ENCODE results near the gene CMSS1. TPM values are rescaled to one million over a fixed set of nuclear protein-coding genes. Genes with fewer than 3 reads are reported as not detected.

CMSS1 gene
- total RNA-seq, 4 donors from 2014 or later = 11.2 to 16.3 (median 14.1) TPM

- intact Hi-C loops (cut with DNase I) = no loop called here
- no peak for TF ChIP-seq EP300 (IDR thresholded peaks at IDR 0.05)
- no peak for TF ChIP-seq POLR2AphosphoS5 (IDR thresholded peaks at IDR 0.05)
- no peak for TF ChIP-seq CTCF (IDR thresholded peaks at IDR 0.05)
- no peak for TF ChIP-seq POLR2A (IDR thresholded peaks at IDR 0.05; ENCODE audit: low read depth)
- WGBS = 64% methylated on average over 1 of the region's 1 CpG
- H3K36me3 ChIP-seq = no peaks in the 10 kb centered on the region
- peak overlapping the region; percentile 50 to 62 (median 58) for H3K27ac ChIP-seq (replicated peaks in 1 of 4)
- no peak for DNase-seq (ENCODE audit: extremely low spot score)
- no peaks in the 10 kb centered on the region for H3K27me3 ChIP-seq
- H3K4me3 ChIP-seq = no peak overlapping the region
- H3K9me3 ChIP-seq = no peaks in the 10 kb centered on the region
- H3K4me1 ChIP-seq = peaks cover 35 to 54% (median 43%) of the 10 kb centered on the region in 4 donors
Observed at GRCh38 chr3:100073049-100073713, 255.5 kb downstream of the CMSS1 start.

GRCh38 chr3:100073714-100074307 lies 256.1 kb downstream of the CMSS1 start:
- no peak for TF ChIP-seq CTCF (IDR thresholded peaks at IDR 0.05)
- no peak for TF ChIP-seq POLR2A (IDR thresholded peaks at IDR 0.05; ENCODE audit: low read depth)
- TF ChIP-seq POLR2AphosphoS5 (IDR thresholded peaks at IDR 0.05) = no peak
- TF ChIP-seq EP300 (IDR thresholded peaks at IDR 0.05) = no peak
- intact Hi-C loops (cut with DNase I) = no loop called here
- Histone ChIP-seq H3K27ac (replicated peaks in 1 of 4) (peak overlapping the region; percentile 50 to 62 (median 58)), H3K4me1 (peaks cover 35 to 52% (median 41%) of the 10 kb centered on the region in 4 donors), H3K4me3 (no peak overlapping the region), H3K36me3 (no peaks in the 10 kb centered on the region), H3K9me3 (no peaks in the 10 kb centered on the region), H3K27me3 (no peaks in the 10 kb centered on the region)
- WGBS = 31% methylated on average over 10 of the region's 10 CpGs
- DNase-seq (ENCODE audit: extremely low spot score) = no peak

GRCh38 chr3:100075196-100075595 lies 257.5 kb downstream of the CMSS1 start:
- H3K4me1 ChIP-seq = peaks cover 28 to 42% (median 32%) of the 10 kb centered on the region in 4 donors
- intact Hi-C loops (cut with DNase I) = no loop called here
- H3K36me3 ChIP-seq = no peaks in the 10 kb centered on the region
- TF ChIP-seq POLR2A (IDR thresholded peaks at IDR 0.05; ENCODE audit: low read depth) (no peak), POLR2AphosphoS5 (IDR thresholded peaks at IDR 0.05) (no peak), EP300 (IDR thresholded peaks at IDR 0.05) (no peak), CTCF (IDR thresholded peaks at IDR 0.05) (no peak)
- peak overlapping the region in 1 of 4 donors; percentile 8 for H3K27ac ChIP-seq (replicated peaks in 1 of 4)
- no peak overlapping the region for H3K4me3 ChIP-seq
- no peak for DNase-seq (ENCODE audit: extremely low spot score)
- H3K27me3 ChIP-seq = no peaks in the 10 kb centered on the region
- WGBS = 85% methylated on average over 4 of the region's 4 CpGs
- H3K9me3 ChIP-seq = no peaks in the 10 kb centered on the region

GRCh38 chr3:100075851-100076730 lies 258.4 kb downstream of the CMSS1 start:
- Histone ChIP-seq H3K27ac (replicated peaks in 1 of 4) (peak overlapping the region; percentile 2 to 47 (median 24)), H3K27me3 (no peaks in the 10 kb centered on the region), H3K9me3 (no peaks in the 10 kb centered on the region), H3K4me3 (no peak overlapping the region), H3K36me3 (no peaks in the 10 kb centered on the region), H3K4me1 (peaks cover 28 to 44% (median 39%) of the 10 kb centered on the region in 4 donors)
- DNase-seq (ENCODE audit: extremely low spot score) = no peak
- no peak for TF ChIP-seq POLR2A (IDR thresholded peaks at IDR 0.05; ENCODE audit: low read depth)
- no peak for TF ChIP-seq CTCF (IDR thresholded peaks at IDR 0.05)
- 76% methylated on average over 4 of the region's 4 CpGs for WGBS
- intact Hi-C loops (cut with DNase I) = no loop called here

Measured in esophagus muscularis mucosa (tissue), 4 donors.